Stimulated activated CD8-positive, alpha-beta memory T cell treated with anti-CD3 and anti-CD28 coated beads, Interleukin-7, amount 100 ng/mL, for 4 hours (primary cell): ENCODE measurements around the gene PPP2R2C.

Source experiments
- DNase-seq, 2 donors: peaks; one replicate each; pipeline ENCODE4 v3.0.0-alpha.2; 2020; ENCODE audit warnings: low read depth in 2 of 2

Gene PPP2R2C

DNA sequence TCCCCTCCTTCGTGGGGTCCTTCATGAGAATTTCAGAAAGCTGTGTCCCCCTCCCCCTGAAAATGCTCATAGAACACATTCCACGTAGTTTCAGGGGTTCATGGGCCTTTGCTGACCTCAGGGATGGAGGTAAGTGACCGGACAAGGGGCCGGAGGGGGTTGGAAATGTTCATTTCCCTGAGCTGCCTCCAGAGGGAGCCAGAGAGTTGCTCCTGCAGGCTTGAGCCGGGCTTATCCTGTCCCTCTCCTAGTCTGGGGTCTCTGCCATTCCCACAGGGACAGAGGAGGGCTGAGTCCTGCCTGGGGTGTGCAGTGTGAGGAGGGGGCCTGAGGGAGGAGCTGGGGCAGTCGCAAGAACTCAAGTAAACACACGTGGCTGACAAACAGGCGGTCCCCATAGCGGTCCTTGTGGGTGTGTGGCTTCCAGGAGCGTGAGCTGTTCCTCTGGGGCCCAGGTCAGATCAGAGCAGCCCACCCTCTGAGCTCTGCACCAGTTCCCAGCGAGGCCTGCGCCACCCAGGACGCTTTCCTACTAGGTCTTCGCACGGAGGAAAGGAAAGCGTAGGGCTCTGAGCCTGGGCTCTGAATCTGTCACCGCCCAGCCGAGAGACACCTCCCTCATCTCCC is 140.3 kb downstream of the PPP2R2C start:
- DNase-seq = no peak

GRCh38 chr4:6331468-6331867 is 140.9 kb downstream of the PPP2R2C start:
- DNase-seq = no peak

GRCh38 chr4:6331018-6331417 is 141.4 kb downstream of the PPP2R2C start:
- no peak for DNase-seq

- no peak for DNase-seq
These were observed 142.0 kb downstream of the PPP2R2C start for GRCh38 chr4:6330384-6330767.

DNA sequence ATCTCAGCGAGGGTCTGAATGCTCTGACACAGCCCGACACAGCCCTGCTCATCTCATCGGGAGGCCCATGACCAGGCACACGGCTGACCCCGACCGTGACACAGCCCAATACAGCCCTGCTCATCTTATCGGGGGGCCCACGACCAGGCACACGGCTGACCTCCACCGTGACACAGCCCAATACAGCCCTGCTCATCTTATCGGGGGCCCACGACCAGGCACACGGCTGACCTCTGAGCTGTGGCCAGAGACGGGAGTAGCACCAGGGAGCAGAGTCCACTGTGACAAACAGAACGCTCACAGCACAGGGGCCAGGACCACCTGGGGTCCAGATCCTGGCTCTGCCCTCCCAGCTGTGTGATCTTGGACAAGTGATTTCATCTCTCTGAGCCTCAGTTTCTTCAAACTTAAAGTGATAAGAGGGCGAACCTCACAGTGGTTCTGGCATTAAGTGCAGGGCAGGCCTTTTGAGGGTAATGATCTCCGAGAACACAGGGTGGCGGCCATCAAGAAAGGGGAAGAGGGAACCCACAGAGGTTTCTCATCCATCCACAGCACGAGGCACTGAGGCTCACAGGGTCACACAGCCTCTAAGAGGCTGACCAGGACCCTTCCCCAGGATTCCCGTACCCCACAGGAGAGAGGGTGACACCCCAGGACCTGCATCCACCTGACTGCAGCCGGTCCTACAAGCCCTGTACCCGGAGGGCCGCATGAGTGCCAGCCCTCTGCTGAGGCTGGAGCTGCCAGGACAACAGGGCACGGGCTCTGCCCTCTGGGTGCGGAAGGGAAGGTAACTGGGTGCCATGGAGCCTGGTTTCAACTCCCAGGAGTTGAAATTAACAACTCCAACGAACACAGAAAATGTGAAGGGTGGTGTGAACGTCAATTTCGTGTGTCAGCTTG is 142.7 kb downstream of the PPP2R2C start:
- no peak for DNase-seq

DNA sequence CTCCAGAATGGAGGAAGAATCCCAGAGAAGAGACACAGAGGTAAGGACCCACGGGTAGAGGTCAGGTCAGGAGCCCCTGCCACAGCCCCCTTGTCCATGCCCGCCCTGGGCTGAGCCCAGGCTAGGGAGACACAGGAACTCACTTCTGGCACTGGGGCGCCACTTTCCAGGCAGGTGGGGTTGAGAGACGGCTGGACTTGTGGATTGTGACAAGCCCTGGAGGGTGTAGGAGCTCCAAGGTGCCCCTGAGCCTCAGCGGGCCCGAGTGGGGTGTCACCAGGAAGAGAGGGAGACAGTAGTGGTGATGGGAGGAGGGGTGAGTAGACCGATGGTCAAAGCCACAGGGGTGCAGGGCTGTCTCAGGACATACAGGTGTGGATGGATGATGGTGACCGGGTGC is 143.9 kb downstream of the PPP2R2C start:
- DNase-seq = no peak

DNA sequence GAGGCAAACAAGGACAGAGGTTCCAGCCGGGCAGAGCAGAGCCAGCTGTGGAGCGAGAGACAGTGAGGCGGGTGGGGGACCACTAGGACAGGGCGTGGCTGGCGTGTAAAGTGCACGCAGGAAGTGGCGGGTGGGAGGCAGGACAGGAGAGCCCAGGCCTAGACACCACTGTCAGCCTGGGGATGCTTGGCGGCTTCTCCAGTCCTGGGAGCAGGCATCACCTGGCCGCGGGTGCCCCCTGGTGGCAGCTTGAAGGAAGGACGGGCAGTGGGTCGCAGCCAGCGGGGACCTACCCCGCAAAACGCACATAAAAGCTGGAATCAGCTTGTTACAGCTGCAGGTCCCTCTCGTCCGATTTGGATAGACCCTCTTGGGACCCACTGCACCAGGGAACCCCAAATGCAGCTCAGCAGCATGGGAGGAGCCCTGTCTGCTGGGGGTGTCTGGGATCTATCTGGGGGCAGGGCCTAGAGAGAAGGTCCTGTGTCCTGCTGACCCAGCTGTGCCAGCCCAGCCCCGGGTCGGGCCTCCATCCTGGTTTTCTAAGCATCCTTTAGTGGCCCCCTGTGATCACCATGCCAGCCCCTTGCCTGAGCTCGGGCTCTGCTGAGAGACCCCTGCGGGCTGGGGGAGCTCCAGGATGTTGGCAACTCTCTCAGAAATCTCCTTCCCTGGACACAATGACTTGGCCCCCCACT is 145.0 kb downstream of the PPP2R2C start:
- DNase-seq = peak; percentile 57

GRCh38 chr4:6326312-6327060 is 145.9 kb downstream of the PPP2R2C start:
- no peak for DNase-seq

- no peak for DNase-seq
These were observed 146.6 kb downstream of the PPP2R2C start for GRCh38 chr4:6325788-6326290.

- DNase-seq = no peak
These were observed 147.2 kb downstream of the PPP2R2C start for GRCh38 chr4:6324999-6325787.

DNA sequence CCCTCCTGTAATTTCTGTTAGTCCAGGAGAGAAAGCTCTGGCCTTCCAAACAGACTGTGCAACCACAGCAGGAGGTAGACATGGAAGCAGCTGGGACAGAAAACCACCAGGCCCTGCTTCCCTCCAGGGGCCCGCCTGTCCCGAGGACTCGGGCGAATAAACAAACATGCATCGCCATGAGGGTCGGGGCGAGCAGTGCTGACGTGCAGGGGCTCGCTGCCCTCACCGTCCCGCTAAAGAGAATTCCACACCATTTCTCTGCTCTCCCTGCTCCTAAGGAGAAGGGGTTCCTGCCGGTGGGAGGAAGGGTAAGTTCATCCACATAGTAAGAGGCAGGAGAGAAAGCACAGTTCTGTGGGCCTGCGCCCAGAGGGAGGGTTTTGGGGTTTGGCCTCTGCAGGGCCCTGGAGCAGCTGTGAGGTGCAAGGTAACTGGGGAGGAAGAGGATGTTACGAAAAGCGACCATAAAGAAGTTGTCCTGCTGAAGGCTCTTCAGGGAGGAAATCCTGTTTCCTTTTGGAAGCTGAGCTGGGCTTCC is 147.9 kb downstream of the PPP2R2C start:
- no peak for DNase-seq

GRCh38 chr4:6322761-6323566 is 149.4 kb downstream of the PPP2R2C start:
- DNase-seq = no peak

DNA sequence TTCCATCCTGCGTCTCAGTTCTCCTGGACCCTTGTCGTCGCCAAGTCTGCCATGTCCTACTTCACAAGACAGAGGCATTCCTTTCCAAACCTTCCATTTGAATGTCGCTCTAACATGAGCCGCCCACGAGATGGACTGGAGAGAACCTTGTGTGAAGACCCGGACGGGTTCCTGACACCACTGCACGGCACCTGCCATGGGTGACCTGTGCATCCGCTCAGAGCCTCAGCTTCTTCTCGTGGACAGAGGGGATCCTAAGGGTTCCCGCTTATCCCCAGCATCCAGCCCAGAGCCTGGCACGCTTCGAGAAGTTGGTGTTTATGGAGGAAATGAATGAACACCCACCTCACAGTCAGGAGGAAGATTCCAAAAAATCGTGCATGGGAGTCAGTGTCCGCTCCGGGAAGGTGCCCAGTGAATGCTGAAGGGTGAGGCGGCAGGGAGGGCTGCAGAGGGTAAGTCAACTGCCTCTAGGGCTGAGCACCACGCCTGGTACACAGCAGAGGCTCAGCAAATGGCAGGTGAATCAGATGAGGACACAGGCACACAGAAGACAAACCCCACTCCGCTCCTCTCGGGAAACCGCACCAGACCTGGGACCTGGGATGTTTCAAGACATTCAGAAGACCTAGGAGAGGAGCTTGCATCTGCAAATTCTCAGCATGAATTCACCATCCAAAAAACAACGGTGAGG is 150.2 kb downstream of the PPP2R2C start:
- DNase-seq = no peak

DNA sequence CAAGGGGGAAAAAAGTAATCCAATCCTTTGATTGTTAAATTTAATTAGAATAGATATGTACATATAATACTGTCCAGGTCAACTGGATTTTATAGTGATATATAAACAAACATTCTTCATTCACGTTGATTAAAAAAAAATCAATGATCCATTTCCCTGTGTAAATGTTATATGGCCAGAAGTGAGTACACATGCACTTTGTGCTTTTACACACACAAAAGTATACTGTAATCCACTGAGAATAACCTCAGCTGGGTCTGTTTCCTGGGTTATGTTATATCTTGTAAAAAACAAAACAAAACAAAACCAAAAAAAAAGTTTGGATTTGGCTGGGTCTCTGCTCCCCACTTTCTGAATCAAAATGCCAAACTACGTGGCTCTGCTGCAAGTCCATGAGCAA is 151.1 kb downstream of the PPP2R2C start:
- DNase-seq = no peak

DNA sequence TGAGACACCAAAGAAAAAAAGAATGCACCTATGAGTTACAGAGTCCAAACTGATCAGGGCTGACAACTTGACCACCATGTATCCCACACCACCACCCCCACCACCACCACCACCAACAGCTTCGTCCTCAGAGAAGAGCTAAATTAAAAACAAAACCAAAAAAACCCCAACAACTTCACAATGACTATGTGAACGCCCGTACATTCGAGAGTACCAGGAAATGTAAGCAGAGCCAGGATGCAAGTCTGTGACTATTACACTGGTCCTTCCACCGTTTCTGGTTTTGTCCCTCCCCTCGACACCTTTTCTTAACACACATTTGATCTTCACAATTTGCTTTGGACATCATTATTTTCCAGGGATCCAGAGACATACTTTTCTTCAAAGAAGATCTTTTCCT is 151.8 kb downstream of the PPP2R2C start:
- no peak for DNase-seq

DNA sequence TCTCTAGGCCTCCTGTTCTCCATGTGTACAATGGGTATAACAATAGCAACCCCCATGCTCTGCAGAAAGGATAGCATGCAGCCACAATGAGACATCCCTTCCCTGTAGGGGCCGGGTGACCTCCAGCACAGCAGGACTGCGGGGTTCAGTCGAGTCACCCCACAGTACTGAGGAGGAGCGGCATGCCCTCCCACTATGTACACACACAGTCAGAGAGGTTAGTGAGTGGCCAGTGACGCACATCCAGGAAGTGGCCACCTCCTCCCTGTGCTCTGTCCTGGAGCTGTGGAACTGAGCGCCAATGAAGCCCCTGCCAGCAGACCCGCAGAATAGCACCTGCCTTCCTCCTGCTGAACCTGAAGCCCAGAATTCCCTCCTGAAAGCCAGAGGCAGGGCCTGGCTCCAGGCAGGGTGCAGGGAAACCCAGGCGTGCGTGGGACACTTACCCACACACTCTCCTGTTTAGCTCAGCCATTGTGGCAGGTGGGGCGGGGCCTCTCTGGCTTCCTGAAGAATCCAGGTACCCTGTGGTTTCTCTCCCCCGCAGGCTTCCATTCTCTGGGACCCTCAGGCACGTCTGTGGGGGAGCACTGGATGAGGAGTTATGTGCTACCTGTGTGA is 152.8 kb downstream of the PPP2R2C start:
- no peak for DNase-seq

DNA sequence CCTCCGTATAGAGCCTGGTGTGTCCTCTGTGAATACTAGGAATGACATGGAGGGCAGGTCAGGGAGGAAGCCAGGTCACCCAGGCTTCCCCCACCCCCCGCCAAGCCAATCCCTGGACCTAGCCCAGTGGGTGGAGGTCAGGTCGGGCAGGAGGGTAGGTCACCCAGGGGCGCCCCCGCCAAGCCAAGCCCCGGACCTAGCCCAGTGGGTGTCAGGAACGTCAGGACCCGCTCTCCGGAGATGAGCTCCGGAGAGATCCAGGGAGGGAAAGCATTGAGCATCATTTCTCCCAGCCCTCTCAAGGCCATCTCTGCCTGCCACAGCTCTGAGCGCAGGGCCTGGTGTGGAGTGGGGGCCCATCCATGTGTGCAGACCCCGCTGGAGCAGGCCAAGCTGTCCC is 154.2 kb downstream of the PPP2R2C start:
- no peak for DNase-seq

DNA sequence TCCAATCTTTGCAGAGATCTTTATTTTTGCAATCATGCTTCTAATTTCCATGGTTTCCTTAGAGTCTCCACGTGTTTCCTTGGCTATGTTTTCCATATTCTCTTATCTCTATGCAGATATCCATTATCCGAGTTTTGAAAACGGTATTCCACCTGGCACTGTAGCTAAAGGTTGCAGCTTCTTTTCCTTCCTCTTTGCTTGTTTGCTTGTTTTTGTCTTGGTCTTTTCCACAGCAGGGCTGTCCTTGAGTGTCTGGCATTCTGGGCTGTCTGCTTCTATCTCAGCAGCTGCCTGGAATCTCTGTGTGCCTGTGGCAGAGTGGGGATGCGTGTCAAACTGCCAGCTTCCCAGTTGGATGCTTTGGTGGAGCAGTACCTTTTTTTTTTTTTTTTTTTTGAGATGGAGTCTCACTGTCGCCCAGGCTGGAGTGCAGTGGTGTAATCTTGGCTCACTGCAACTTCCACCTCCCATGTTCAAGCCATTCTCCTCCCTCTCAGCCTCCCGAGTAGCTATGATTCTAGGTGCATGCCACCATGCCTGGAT is 155.9 kb downstream of the PPP2R2C start:
- DNase-seq = no peak
